Panc1 (cell line): ENCODE measurements around the gene KANK4. TPM values are rescaled to one million over a fixed set of nuclear protein-coding genes. Genes with fewer than 3 reads are reported as not detected.

ENCODE experiments used
- ATAC-seq: fragments of 200-7000 bp; cut with Tn5 transposase; 2 replicates; pipeline ENCODE4 v1.9.1; 2020; ENCODE audit warnings: mild to moderate bottlenecking, moderate library complexity
- BruUV-seq: library from RNA; stranded (reverse); fragments of 400-500 nt; replicated peaks from 2 replicates; lab custom pipeline; 2021; lab: Mats Ljungman, UMichigan
- CTCF ChIA-PET: fragments of 300-600 bp; sonication (Branson Sonifier 250); formaldehyde crosslinking; loops from one replicate; lab custom pipeline; 2022; ENCODE audit warnings: antibody characterized with exemption; lab: Charles Lee
- POLR2A ChIA-PET: fragments of 300-600 bp; sonication (Branson Sonifier 250); formaldehyde crosslinking; loops from one replicate; lab custom pipeline; 2022; ENCODE audit warnings: antibody characterized with exemption; lab: Charles Lee
- DNase-seq: peaks from one replicate; pipeline ENCODE4 v3.0.0-alpha.2; 2010; ENCODE audit warnings: low read depth, low spot score
- H3K27ac ChIP-seq: 2 replicates; pipeline ENCODE4 v1.5.1; 2011; ENCODE audit warnings: mild to moderate bottlenecking, low read length, inconsistent platforms
- H3K27me3 ChIP-seq: fragments of 200-500 bp; sonication (Bioruptor generic); 2 replicates; pipeline ENCODE4 v1.6.0; 2014; ENCODE audit warnings: low read length, inconsistent platforms; ENCODE audit not compliant: control insufficient read depth, insufficient read depth
- H3K36me3 ChIP-seq: fragments of 200-500 bp; sonication (Bioruptor generic); 2 replicates; pipeline ENCODE4 v1.5.1; 2014; ENCODE audit warnings: inconsistent platforms, mild to moderate bottlenecking, low read length, moderate library complexity; ENCODE audit not compliant: control insufficient read depth, insufficient read depth
- H3K4me1 ChIP-seq: 2 replicates; pipeline ENCODE4 v1.5.1; 2011; ENCODE audit warnings: inconsistent platforms, mild to moderate bottlenecking, low read length, moderate library complexity; ENCODE audit not compliant: control insufficient read depth, insufficient read depth
- H3K4me3 ChIP-seq, 2 experiments: 2 replicates each; pipeline ENCODE4 v1.5.1; 2011 to 2012; ENCODE audit warnings: low read depth in 2 of 2, low read length in 2 of 2, mild to moderate bottlenecking in 2 of 2, inconsistent platforms in 1 of 2, moderate library complexity in 1 of 2
- H3K9me3 ChIP-seq: fragments of 200-500 bp; sonication (Bioruptor generic); 2 replicates; pipeline ENCODE4 v1.5.1; 2014; ENCODE audit warnings: low read depth, mild to moderate bottlenecking, inconsistent platforms, low read length, moderate library complexity; ENCODE audit not compliant: control insufficient read depth, insufficient read depth
- POLR2AphosphoS5 ChIP-seq: IDR thresholded peaks from 2 replicates; pipeline ENCODE4 v1.6.1; 2012; ENCODE audit warnings: mild to moderate bottlenecking, low read depth, low read length, moderate library complexity
- SIN3A ChIP-seq: IDR thresholded peaks from 2 replicates; pipeline ENCODE4 v1.6.1; 2012; ENCODE audit warnings: low read depth, mild to moderate bottlenecking, low read length, moderate library complexity, borderline replicate concordance; ENCODE audit not compliant: insufficient read depth
- TCF7L2 ChIP-seq: IDR thresholded peaks from 2 replicates; pipeline ENCODE4 v1.6.1; 2011; ENCODE audit warnings: mild to moderate bottlenecking, low read depth, low read length, inconsistent platforms
- in situ Hi-C: cut with HindIII; loops from 2 replicates; pipeline ENCODE4 v1.10.0; 2016; ENCODE audit warnings: low sequenced_read_pairs, low pct_unique_long_range_greater_than_20kb
- intact Hi-C: fragments of 100-400 bp; cut with micrococcal nuclease; formaldehyde crosslinking; loops from one replicate; pipeline ENCODE4 v1.10.0; 2022; ENCODE audit not compliant: unreplicated experiment
- total RNA-seq: library from RNA; stranded (reverse); gene quantifications from one replicate; pipeline ENCODE4 v1.2.1, GENCODE V29; 2021; ENCODE audit not compliant: unreplicated experiment
- TF ChIP-seq, protein P1 (sequence below): fragments of 450-650 bp; IDR thresholded peaks from 2 replicates; pipeline ENCODE4 v1.5.1; 2017; ENCODE audit warnings: mild to moderate bottlenecking
- TF ChIP-seq, protein P2 (sequence below), 2 experiments: IDR thresholded peaks; 2 replicates each; pipeline ENCODE4 v1.6.1; 2011 to 2012; ENCODE audit warnings: low read depth in 2 of 2, control low read depth in 1 of 2, low read length in 1 of 2, mild to moderate bottlenecking in 1 of 2, moderate library complexity in 1 of 2; ENCODE audit not compliant: insufficient read depth in 1 of 2

The KANK4 gene
- total RNA-seq, 1 experiment from 2014 or later, result 0.18 TPM

DNA sequence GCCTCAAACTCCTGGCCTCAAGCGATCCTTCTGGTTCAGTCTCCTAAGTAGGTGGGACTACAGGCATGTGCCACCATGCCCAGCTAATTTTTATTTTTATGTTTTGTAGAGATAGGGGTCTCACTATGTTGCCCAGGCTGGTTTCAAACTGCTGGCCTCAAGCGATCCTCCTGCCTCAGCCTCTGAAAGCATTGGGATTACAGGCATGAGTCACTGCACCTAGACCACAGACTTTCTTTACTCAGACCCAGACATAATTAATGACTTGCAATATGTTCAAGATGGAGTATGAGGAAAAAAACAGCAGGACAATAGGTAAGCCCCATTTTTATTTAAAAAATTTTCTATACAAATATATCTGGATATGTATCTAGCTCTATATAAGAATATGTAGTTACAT is 13.2 kb downstream of the KANK4 start:
- CTCF ChIA-PET, result no interaction called here
- TF ChIP-seq TCF7L2 (no peak), SIN3A (no peak)
- TF ChIP-seq, protein P1, sequence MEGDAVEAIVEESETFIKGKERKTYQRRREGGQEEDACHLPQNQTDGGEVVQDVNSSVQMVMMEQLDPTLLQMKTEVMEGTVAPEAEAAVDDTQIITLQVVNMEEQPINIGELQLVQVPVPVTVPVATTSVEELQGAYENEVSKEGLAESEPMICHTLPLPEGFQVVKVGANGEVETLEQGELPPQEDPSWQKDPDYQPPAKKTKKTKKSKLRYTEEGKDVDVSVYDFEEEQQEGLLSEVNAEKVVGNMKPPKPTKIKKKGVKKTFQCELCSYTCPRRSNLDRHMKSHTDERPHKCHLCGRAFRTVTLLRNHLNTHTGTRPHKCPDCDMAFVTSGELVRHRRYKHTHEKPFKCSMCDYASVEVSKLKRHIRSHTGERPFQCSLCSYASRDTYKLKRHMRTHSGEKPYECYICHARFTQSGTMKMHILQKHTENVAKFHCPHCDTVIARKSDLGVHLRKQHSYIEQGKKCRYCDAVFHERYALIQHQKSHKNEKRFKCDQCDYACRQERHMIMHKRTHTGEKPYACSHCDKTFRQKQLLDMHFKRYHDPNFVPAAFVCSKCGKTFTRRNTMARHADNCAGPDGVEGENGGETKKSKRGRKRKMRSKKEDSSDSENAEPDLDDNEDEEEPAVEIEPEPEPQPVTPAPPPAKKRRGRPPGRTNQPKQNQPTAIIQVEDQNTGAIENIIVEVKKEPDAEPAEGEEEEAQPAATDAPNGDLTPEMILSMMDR, result no peak
- TF ChIP-seq, protein P2, sequence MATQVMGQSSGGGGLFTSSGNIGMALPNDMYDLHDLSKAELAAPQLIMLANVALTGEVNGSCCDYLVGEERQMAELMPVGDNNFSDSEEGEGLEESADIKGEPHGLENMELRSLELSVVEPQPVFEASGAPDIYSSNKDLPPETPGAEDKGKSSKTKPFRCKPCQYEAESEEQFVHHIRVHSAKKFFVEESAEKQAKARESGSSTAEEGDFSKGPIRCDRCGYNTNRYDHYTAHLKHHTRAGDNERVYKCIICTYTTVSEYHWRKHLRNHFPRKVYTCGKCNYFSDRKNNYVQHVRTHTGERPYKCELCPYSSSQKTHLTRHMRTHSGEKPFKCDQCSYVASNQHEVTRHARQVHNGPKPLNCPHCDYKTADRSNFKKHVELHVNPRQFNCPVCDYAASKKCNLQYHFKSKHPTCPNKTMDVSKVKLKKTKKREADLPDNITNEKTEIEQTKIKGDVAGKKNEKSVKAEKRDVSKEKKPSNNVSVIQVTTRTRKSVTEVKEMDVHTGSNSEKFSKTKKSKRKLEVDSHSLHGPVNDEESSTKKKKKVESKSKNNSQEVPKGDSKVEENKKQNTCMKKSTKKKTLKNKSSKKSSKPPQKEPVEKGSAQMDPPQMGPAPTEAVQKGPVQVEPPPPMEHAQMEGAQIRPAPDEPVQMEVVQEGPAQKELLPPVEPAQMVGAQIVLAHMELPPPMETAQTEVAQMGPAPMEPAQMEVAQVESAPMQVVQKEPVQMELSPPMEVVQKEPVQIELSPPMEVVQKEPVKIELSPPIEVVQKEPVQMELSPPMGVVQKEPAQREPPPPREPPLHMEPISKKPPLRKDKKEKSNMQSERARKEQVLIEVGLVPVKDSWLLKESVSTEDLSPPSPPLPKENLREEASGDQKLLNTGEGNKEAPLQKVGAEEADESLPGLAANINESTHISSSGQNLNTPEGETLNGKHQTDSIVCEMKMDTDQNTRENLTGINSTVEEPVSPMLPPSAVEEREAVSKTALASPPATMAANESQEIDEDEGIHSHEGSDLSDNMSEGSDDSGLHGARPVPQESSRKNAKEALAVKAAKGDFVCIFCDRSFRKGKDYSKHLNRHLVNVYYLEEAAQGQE (IDR thresholded peaks at IDR 0.05; ENCODE audit: insufficient read depth in 1 of 2, low read depth in 2 of 2, low read length in 1 of 2), result no peak
- BruUV-seq, result no TSS peak

DNA sequence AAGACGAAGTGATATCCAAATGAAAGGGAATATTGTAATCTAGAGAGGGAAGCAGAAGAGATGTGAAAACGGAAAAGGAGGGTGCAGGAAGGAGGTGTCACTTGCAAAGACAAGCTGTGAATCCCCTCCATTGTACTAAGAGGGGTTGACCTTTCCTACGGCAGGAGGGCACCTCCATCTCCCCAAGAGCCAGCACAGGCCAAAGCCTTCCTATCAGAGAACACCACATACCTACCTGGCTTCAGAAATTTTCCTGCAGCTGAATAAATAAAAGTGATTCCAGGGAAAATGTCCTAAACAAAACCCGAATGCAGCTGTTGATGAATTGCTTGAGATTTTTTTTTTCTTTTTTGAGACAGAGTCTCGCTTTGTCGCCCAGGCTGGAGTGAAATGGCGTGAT is 14.3 kb downstream of the KANK4 start:
- no peak for ATAC-seq
- in situ Hi-C loops, result no loop called here
- Histone ChIP-seq H3K4me3 (no peak overlapping the region), H3K9me3 (no peaks in the 10 kb centered on the region), H3K4me1 (no peaks in the 10 kb centered on the region), H3K27me3 (peaks cover 15% of the 10 kb centered on the region), H3K36me3 (no peaks in the 10 kb centered on the region), H3K27ac (no peak overlapping the region)
- DNase-seq, result no peak
- CTCF ChIA-PET, result no interaction called here
- intact Hi-C loops, result no loop called here
- POLR2A ChIA-PET, result no interaction called here
- TF ChIP-seq TCF7L2 (no peak), POLR2AphosphoS5 (no peak), SIN3A (no peak)
- TF ChIP-seq, protein P1, result no peak
- TF ChIP-seq, protein P2 (IDR thresholded peaks at IDR 0.05; ENCODE audit: insufficient read depth in 1 of 2, low read depth in 2 of 2, low read length in 1 of 2), result no peak
- no TSS peak for BruUV-seq

More for the DNA sequence above, 13.2 kb downstream of the KANK4 start:
- no peak overlapping the region for H3K27ac ChIP-seq
- no peaks in the 10 kb centered on the region for H3K9me3 ChIP-seq
- H3K4me3 ChIP-seq, result no peak overlapping the region
- no peaks in the 10 kb centered on the region for H3K4me1 ChIP-seq
- in situ Hi-C loops, result no loop called here
- intact Hi-C loops, result no loop called here
- H3K36me3 ChIP-seq, result no peaks in the 10 kb centered on the region
- no peak for ATAC-seq
- POLR2A ChIA-PET, result interaction anchor here (0.6 kb wide), 1 partner anchor 1701 kb away, joined by 5 read pairs; no protein-coding TSS in a partner anchor
- peaks cover 13% of the 10 kb centered on the region for H3K27me3 ChIP-seq
- DNase-seq, result no peak
